ENCODE results near the gene GNPDA1.
"Not testable (repeated sequence)": the region's sequence is repeated elsewhere in the genome, so short reads cannot be mapped to it uniquely, and the experiment has no call there.

GNPDA1 gene

GRCh38 chr5:142038735-142039134 is 25.9 kb upstream of the GNPDA1 start:
- Histone ChIP-seq H3K4me2 (ENCODE audit: low read depth, low read length, poor library complexity, severe bottlenecking) (no peak overlapping the region), H3K27me3 (ENCODE audit: low read length) (no peaks in the 10 kb centered on the region), H3K9ac (ENCODE audit: low read length) (no peak overlapping the region), H3K79me2 (ENCODE audit: insufficient read depth, low read length) (no peaks in the 10 kb centered on the region), H3K9me2 (replicated peaks; ENCODE audit: insufficient read depth, low read length) (no peaks in the 10 kb centered on the region), H3K27ac (ENCODE audit: low read depth, low read length) (no peak overlapping the region), H3F3A (ENCODE audit: insufficient read depth) (no peaks in the 10 kb centered on the region), H4K20me1 (ENCODE audit: low read depth, low read length) (no peaks in the 10 kb centered on the region), H3K9me3 (ENCODE audit: insufficient read depth, low read length) (no peaks in the 10 kb centered on the region), H3K36me3 (ENCODE audit: low read length) (no peaks in the 10 kb centered on the region), H2AFZ (ENCODE audit: low read depth, low read length, severe bottlenecking) (no peak overlapping the region), H3K4me3 (ENCODE audit: insufficient read depth, low read length, poor library complexity, severe bottlenecking) (no peak overlapping the region)
- TF ChIP-seq EZH2phosphoT487 (conservative IDR thresholded peaks at IDR 0.05; ENCODE audit: low read length) (no peak), CTCF (IDR thresholded peaks at IDR 0.05; ENCODE audit: insufficient read depth, low read length, poor library complexity, severe bottlenecking) (no peak)

GRCh38 chr5:142037599-142037998 is 24.8 kb upstream of the GNPDA1 start:
- not testable (repeated sequence) for H3K27ac ChIP-seq (ENCODE audit: low read depth, low read length); H3K4me2 ChIP-seq (ENCODE audit: low read depth, low read length, poor library complexity, severe bottlenecking); H3K4me3 ChIP-seq (ENCODE audit: insufficient read depth, low read length, poor library complexity, severe bottlenecking); H2AFZ ChIP-seq (ENCODE audit: low read depth, low read length, severe bottlenecking); H3K9me2 ChIP-seq (replicated peaks; ENCODE audit: insufficient read depth, low read length); H4K20me1 ChIP-seq (ENCODE audit: low read depth, low read length); H3K36me3 ChIP-seq (ENCODE audit: low read length); H3K27me3 ChIP-seq (ENCODE audit: low read length); H3K79me2 ChIP-seq (ENCODE audit: insufficient read depth, low read length); H3K9me3 ChIP-seq (ENCODE audit: insufficient read depth, low read length); H3K9ac ChIP-seq (ENCODE audit: low read length); H3F3A ChIP-seq (ENCODE audit: insufficient read depth)

GRCh38 chr5:142036918-142037317 is 24.1 kb upstream of the GNPDA1 start:
- Histone ChIP-seq H3K9me3 (ENCODE audit: insufficient read depth, low read length) (no peaks in the 10 kb centered on the region), H3K9ac (ENCODE audit: low read length) (no peak overlapping the region), H3K4me3 (ENCODE audit: insufficient read depth, low read length, poor library complexity, severe bottlenecking) (no peak overlapping the region), H3K27ac (ENCODE audit: low read depth, low read length) (no peak overlapping the region), H3K9me2 (replicated peaks; ENCODE audit: insufficient read depth, low read length) (no peaks in the 10 kb centered on the region), H3K27me3 (ENCODE audit: low read length) (no peaks in the 10 kb centered on the region), H3F3A (ENCODE audit: insufficient read depth) (no peaks in the 10 kb centered on the region), H4K20me1 (ENCODE audit: low read depth, low read length) (no peaks in the 10 kb centered on the region), H3K4me2 (ENCODE audit: low read depth, low read length, poor library complexity, severe bottlenecking) (no peak overlapping the region), H2AFZ (ENCODE audit: low read depth, low read length, severe bottlenecking) (no peak overlapping the region), H3K79me2 (ENCODE audit: insufficient read depth, low read length) (no peaks in the 10 kb centered on the region), H3K36me3 (ENCODE audit: low read length) (no peaks in the 10 kb centered on the region)
- TF ChIP-seq CTCF (IDR thresholded peaks at IDR 0.05; ENCODE audit: insufficient read depth, low read length, poor library complexity, severe bottlenecking) (no peak), EZH2phosphoT487 (conservative IDR thresholded peaks at IDR 0.05; ENCODE audit: low read length) (no peak)

GRCh38 chr5:142034994-142035393 is 22.2 kb upstream of the GNPDA1 start:
- no peaks in the 10 kb centered on the region for H3K9me3 ChIP-seq (ENCODE audit: insufficient read depth, low read length)
- no peaks in the 10 kb centered on the region for H3F3A ChIP-seq (ENCODE audit: insufficient read depth)
- no peaks in the 10 kb centered on the region for H3K36me3 ChIP-seq (ENCODE audit: low read length)
- H3K79me2 ChIP-seq (ENCODE audit: insufficient read depth, low read length) = no peaks in the 10 kb centered on the region
- H4K20me1 ChIP-seq (ENCODE audit: low read depth, low read length) = no peaks in the 10 kb centered on the region
- no peak overlapping the region for H3K4me2 ChIP-seq (ENCODE audit: low read depth, low read length, poor library complexity, severe bottlenecking)
- H3K27me3 ChIP-seq (ENCODE audit: low read length) = no peaks in the 10 kb centered on the region
- H2AFZ ChIP-seq (ENCODE audit: low read depth, low read length, severe bottlenecking) = no peak overlapping the region
- H3K27ac ChIP-seq (ENCODE audit: low read depth, low read length) = no peak overlapping the region
- no peak overlapping the region for H3K4me3 ChIP-seq (ENCODE audit: insufficient read depth, low read length, poor library complexity, severe bottlenecking)
- no peaks in the 10 kb centered on the region for H3K9me2 ChIP-seq (replicated peaks; ENCODE audit: insufficient read depth, low read length)
- no peak for TF ChIP-seq EZH2phosphoT487 (conservative IDR thresholded peaks at IDR 0.05; ENCODE audit: low read length)
- TF ChIP-seq CTCF (IDR thresholded peaks at IDR 0.05; ENCODE audit: insufficient read depth, low read length, poor library complexity, severe bottlenecking) = no peak
- no peak overlapping the region for H3K9ac ChIP-seq (ENCODE audit: low read length)

- H4K20me1 ChIP-seq (ENCODE audit: low read depth, low read length); H2AFZ ChIP-seq (ENCODE audit: low read depth, low read length, severe bottlenecking): not testable (repeated sequence)
Observed at GRCh38 chr5:142033632-142034567, 21.1 kb upstream of the GNPDA1 start.

More at GRCh38 chr5:142033632-142034567, 21.1 kb upstream of the GNPDA1 start:
- H3K9me3 ChIP-seq (ENCODE audit: insufficient read depth, low read length); H3K27ac ChIP-seq (ENCODE audit: low read depth, low read length); H3K4me3 ChIP-seq (ENCODE audit: insufficient read depth, low read length, poor library complexity, severe bottlenecking); H3K27me3 ChIP-seq (ENCODE audit: low read length); H3K36me3 ChIP-seq (ENCODE audit: low read length); H3F3A ChIP-seq (ENCODE audit: insufficient read depth); H3K79me2 ChIP-seq (ENCODE audit: insufficient read depth, low read length); H3K9ac ChIP-seq (ENCODE audit: low read length); H3K4me2 ChIP-seq (ENCODE audit: low read depth, low read length, poor library complexity, severe bottlenecking); H3K9me2 ChIP-seq (replicated peaks; ENCODE audit: insufficient read depth, low read length): not testable (repeated sequence)
